Measurements from ENCODE around the gene PRSS35.

The PRSS35 gene

DNA sequence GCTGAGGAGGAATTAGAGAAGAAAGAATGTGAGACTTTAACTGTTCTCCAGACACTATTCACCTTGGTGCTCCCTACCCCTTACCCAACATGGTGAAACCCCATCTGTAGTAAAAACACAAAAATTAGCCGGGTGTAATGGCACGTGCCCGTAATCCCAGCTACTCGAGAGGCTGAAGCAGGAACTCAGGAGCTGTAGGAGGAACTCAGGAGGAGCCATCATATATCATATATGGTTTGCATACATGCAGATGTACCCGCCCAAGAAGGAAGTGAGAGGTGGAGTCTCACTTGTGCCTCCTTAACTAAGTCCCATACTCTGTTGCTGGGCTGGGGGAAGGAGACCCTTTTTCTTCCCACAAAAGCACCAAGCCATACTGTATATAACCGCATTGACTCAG, 46.0 kb upstream of the PRSS35 start:
- TF ChIP-seq EZH2 (optimal IDR thresholded peaks at IDR 0.05; ENCODE audit: low read depth, low read length) (no peak), EZH2phosphoT487 (IDR thresholded peaks at IDR 0.05; ENCODE audit: low read length) (no peak)
- TF ChIP-seq, protein P1, sequence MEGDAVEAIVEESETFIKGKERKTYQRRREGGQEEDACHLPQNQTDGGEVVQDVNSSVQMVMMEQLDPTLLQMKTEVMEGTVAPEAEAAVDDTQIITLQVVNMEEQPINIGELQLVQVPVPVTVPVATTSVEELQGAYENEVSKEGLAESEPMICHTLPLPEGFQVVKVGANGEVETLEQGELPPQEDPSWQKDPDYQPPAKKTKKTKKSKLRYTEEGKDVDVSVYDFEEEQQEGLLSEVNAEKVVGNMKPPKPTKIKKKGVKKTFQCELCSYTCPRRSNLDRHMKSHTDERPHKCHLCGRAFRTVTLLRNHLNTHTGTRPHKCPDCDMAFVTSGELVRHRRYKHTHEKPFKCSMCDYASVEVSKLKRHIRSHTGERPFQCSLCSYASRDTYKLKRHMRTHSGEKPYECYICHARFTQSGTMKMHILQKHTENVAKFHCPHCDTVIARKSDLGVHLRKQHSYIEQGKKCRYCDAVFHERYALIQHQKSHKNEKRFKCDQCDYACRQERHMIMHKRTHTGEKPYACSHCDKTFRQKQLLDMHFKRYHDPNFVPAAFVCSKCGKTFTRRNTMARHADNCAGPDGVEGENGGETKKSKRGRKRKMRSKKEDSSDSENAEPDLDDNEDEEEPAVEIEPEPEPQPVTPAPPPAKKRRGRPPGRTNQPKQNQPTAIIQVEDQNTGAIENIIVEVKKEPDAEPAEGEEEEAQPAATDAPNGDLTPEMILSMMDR (IDR thresholded peaks at IDR 0.05; ENCODE audit: low read length): no peak
- no peaks in the 10 kb centered on the region for H3K4me1 ChIP-seq (ENCODE audit: low read length)
- no peaks in the 10 kb centered on the region for H3K27me3 ChIP-seq (replicated peaks; ENCODE audit: insufficient read depth, low read length)
- no peaks in the 10 kb centered on the region for H3K9me2 ChIP-seq (replicated peaks; ENCODE audit: insufficient read depth, low read length)
- no peaks in the 10 kb centered on the region for H4K20me1 ChIP-seq (ENCODE audit: insufficient read depth, low read length)
- H3K27ac ChIP-seq (ENCODE audit: low read length): no peak overlapping the region
- H2AFZ ChIP-seq (ENCODE audit: low read length): no peak overlapping the region
- H3K4me2 ChIP-seq (ENCODE audit: low read depth, low read length): no peak overlapping the region
- H3K4me3 ChIP-seq (ENCODE audit: low read length): no peak overlapping the region
- no peaks in the 10 kb centered on the region for H3F3A ChIP-seq (ENCODE audit: insufficient read depth, low read length)
- DNase-seq: no peak
- H3K9ac ChIP-seq (ENCODE audit: low read length): no peak overlapping the region
- no peaks in the 10 kb centered on the region for H3K9me3 ChIP-seq (replicated peaks; ENCODE audit: insufficient read depth, low read length)
- H3K79me2 ChIP-seq (ENCODE audit: low read length): no peaks in the 10 kb centered on the region
- H3K36me3 ChIP-seq (replicated peaks; ENCODE audit: insufficient read depth, low read length): no peaks in the 10 kb centered on the region

DNA sequence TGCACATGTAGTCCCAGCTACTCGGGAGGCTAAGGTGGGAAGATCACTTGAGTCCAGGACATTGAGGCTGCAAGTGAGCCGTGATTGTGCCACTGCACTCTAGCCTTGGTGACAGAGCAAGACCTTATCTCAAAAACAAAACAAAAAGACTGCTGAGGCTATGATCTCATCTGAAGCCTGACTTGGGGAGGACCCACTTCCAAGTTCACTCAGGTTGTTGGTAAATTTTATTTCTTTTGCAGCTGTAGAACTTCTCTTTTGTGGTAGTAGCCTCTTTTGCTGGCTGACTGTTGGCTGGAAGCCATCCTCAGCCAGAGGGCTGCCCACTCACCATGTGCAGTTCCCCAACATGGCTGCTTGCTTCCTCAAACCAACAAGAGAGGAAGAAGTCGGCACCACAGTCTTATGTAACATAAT, 44.7 kb upstream of the PRSS35 start:
- no peak for DNase-seq
- H3K27ac ChIP-seq (ENCODE audit: low read length): no peak overlapping the region
- no peak overlapping the region for H2AFZ ChIP-seq (ENCODE audit: low read length)
- H4K20me1 ChIP-seq (ENCODE audit: insufficient read depth, low read length): no peaks in the 10 kb centered on the region
- no peaks in the 10 kb centered on the region for H3F3A ChIP-seq (ENCODE audit: insufficient read depth, low read length)
- no peaks in the 10 kb centered on the region for H3K9me2 ChIP-seq (replicated peaks; ENCODE audit: insufficient read depth, low read length)
- H3K9me3 ChIP-seq (replicated peaks; ENCODE audit: insufficient read depth, low read length): no peaks in the 10 kb centered on the region
- no peaks in the 10 kb centered on the region for H3K27me3 ChIP-seq (replicated peaks; ENCODE audit: insufficient read depth, low read length)
- no peak for TF ChIP-seq EZH2phosphoT487 (IDR thresholded peaks at IDR 0.05; ENCODE audit: low read length)
- no peak for TF ChIP-seq EZH2 (optimal IDR thresholded peaks at IDR 0.05; ENCODE audit: low read depth, low read length)
- TF ChIP-seq, protein P1 (IDR thresholded peaks at IDR 0.05; ENCODE audit: low read length): no peak
- H3K4me3 ChIP-seq (ENCODE audit: low read length): no peak overlapping the region
- H3K79me2 ChIP-seq (ENCODE audit: low read length): no peaks in the 10 kb centered on the region
- no peaks in the 10 kb centered on the region for H3K4me1 ChIP-seq (ENCODE audit: low read length)
- H3K36me3 ChIP-seq (replicated peaks; ENCODE audit: insufficient read depth, low read length): no peaks in the 10 kb centered on the region
- no peak overlapping the region for H3K9ac ChIP-seq (ENCODE audit: low read length)
- no peak overlapping the region for H3K4me2 ChIP-seq (ENCODE audit: low read depth, low read length)

DNA sequence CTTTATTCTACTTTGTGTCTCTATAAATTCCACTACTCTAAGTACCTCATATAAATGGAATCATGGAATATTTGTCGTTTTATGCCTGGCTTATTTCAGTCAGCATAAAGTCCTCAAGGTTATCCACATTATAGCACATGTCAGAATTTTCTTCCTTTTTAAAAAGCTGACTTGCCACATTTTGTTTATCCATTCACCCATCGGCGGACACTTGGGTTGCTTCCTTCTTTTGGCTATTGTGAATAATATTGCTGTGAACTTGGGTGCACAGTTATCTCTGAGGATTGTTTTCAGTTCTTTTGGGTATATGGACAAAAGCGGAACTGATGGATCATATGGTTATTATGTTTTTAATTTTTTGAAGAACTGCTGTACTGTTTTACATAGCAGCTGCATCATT, 42.3 kb upstream of the PRSS35 start:
- Histone ChIP-seq H3K4me3 (ENCODE audit: low read length) (no peak overlapping the region), H3K36me3 (replicated peaks; ENCODE audit: insufficient read depth, low read length) (no peaks in the 10 kb centered on the region), H3K9ac (ENCODE audit: low read length) (no peak overlapping the region), H3K4me1 (ENCODE audit: low read length) (no peaks in the 10 kb centered on the region), H3K27me3 (replicated peaks; ENCODE audit: insufficient read depth, low read length) (no peaks in the 10 kb centered on the region), H3K79me2 (ENCODE audit: low read length) (no peaks in the 10 kb centered on the region), H3K9me3 (replicated peaks; ENCODE audit: insufficient read depth, low read length) (no peaks in the 10 kb centered on the region), H3K27ac (ENCODE audit: low read length) (no peak overlapping the region), H3K9me2 (replicated peaks; ENCODE audit: insufficient read depth, low read length) (no peaks in the 10 kb centered on the region), H3K4me2 (ENCODE audit: low read depth, low read length) (no peak overlapping the region), H2AFZ (ENCODE audit: low read length) (no peak overlapping the region), H4K20me1 (ENCODE audit: insufficient read depth, low read length) (no peaks in the 10 kb centered on the region), H3F3A (ENCODE audit: insufficient read depth, low read length) (no peaks in the 10 kb centered on the region)
- no peak for DNase-seq
- TF ChIP-seq EZH2phosphoT487 (IDR thresholded peaks at IDR 0.05; ENCODE audit: low read length) (no peak), EZH2 (optimal IDR thresholded peaks at IDR 0.05; ENCODE audit: low read depth, low read length) (no peak)
- TF ChIP-seq, protein P1 (IDR thresholded peaks at IDR 0.05; ENCODE audit: low read length): no peak
